AG09309 (cell line): Measurements from ENCODE around the gene HIC1.

Experiments used
- DNase-seq: peaks from one replicate; pipeline ENCODE4 v3.0.0-alpha.2; 2010; ENCODE audit warnings: low read depth
- H3K4me3 ChIP-seq: 2 replicates; pipeline ENCODE4 v1.5.1; 2011; ENCODE audit warnings: mild to moderate bottlenecking, low read depth, low read length, moderate library complexity; ENCODE audit not compliant: control insufficient read depth
- CTCF ChIP-seq: IDR thresholded peaks from 2 replicates; pipeline ENCODE4 v1.5.1; 2011; ENCODE audit warnings: mild to moderate bottlenecking, low read depth, low read length, inconsistent platforms; ENCODE audit not compliant: insufficient read depth, control insufficient read depth; ENCODE audit errors: missing control alignments

The HIC1 gene

GRCh38 chr17:2064980-2065785 lies 10.3 kb downstream of the HIC1 start:
- TF ChIP-seq CTCF: peak; percentile 65
- no peak overlapping the region for H3K4me3 ChIP-seq
- no peak for DNase-seq

GRCh38 chr17:2065949-2066400 lies 11.1 kb downstream of the HIC1 start:
- DNase-seq: no peak
- no peak overlapping the region for H3K4me3 ChIP-seq
- TF ChIP-seq CTCF: no peak

GRCh38 chr17:2067048-2067561 lies 12.2 kb downstream of the HIC1 start:
- H3K4me3 ChIP-seq: no peak overlapping the region
- no peak for TF ChIP-seq CTCF
- no peak for DNase-seq

GRCh38 chr17:2067608-2068024 lies 12.7 kb downstream of the HIC1 start:
- no peak for TF ChIP-seq CTCF
- DNase-seq: no peak
- H3K4me3 ChIP-seq: no peak overlapping the region

- H3K4me3 ChIP-seq: no peak overlapping the region
- TF ChIP-seq CTCF: peak; percentile 47
- DNase-seq: peak; percentile 79
Observed at GRCh38 chr17:2068031-2068518, 13.2 kb downstream of the HIC1 start.

GRCh38 chr17:2068519-2069051 lies 13.7 kb downstream of the HIC1 start:
- TF ChIP-seq CTCF: no peak
- no peak for DNase-seq
- no peak overlapping the region for H3K4me3 ChIP-seq
